HG03045 (cell line): Measurements from ENCODE around the gene PHF1.
"Not testable (repeated sequence)": the region's sequence is repeated elsewhere in the genome, so short reads cannot be mapped to it uniquely, and the experiment has no call there.

Experiments used
- ATAC-seq: cut with Tn5 transposase; IDR thresholded peaks from one replicate; pipeline ENCODE4 v1.9.1; 2021; ENCODE audit warnings: mild to moderate bottlenecking, moderate library complexity; ENCODE audit not compliant: unreplicated experiment

PHF1 gene

GRCh38 chr6:33410711-33411631 is at the start of gene PHF1:
Gene PHF1, plus strand, starts transcription at chr6:33411014. Its CDS starts 1,250 bp downstream, at chr6:33412264.
- peak; percentile 37 for ATAC-seq

GRCh38 chr6:33363486-33363885 is 47.3 kb upstream of the PHF1 start:
- not testable (repeated sequence) for ATAC-seq

- not testable (repeated sequence) for ATAC-seq
Measured at GRCh38 chr6:33364475-33365205, 46.2 kb upstream of the PHF1 start.

- not testable (repeated sequence) for ATAC-seq
Measured at GRCh38 chr6:33365206-33365971, 45.4 kb upstream of the PHF1 start.

- no peak for ATAC-seq
Measured at GRCh38 chr6:33367009-33367714, 43.7 kb upstream of the PHF1 start.

GRCh38 chr6:33367715-33368025 is 43.1 kb upstream of the PHF1 start:
- ATAC-seq = not testable (repeated sequence)

- ATAC-seq = not testable (repeated sequence)
Measured at GRCh38 chr6:33371901-33372300, 38.9 kb upstream of the PHF1 start.

GRCh38 chr6:33372526-33373123 is 38.2 kb upstream of the PHF1 start:
- ATAC-seq = no peak

- ATAC-seq = no peak
Measured at GRCh38 chr6:33373960-33374910, 36.6 kb upstream of the PHF1 start.

- no peak for ATAC-seq
Measured at GRCh38 chr6:33375143-33375671, 35.6 kb upstream of the PHF1 start.

GRCh38 chr6:33377171-33377570 is 33.6 kb upstream of the PHF1 start:
- no peak for ATAC-seq

- not testable (repeated sequence) for ATAC-seq
Measured at GRCh38 chr6:33379184-33379583, 31.6 kb upstream of the PHF1 start.

- ATAC-seq = no peak
Measured at GRCh38 chr6:33380272-33380981, 30.4 kb upstream of the PHF1 start.

- ATAC-seq = no peak
Measured at GRCh38 chr6:33383427-33384185, 27.2 kb upstream of the PHF1 start.

GRCh38 chr6:33384581-33385020 is 26.2 kb upstream of the PHF1 start:
- no peak for ATAC-seq

- ATAC-seq = no peak
Measured at GRCh38 chr6:33390173-33390572, 20.6 kb upstream of the PHF1 start.

GRCh38 chr6:33390767-33391277 is 20.0 kb upstream of the PHF1 start:
- ATAC-seq = no peak
